GM12875 (cell line): Measurements from ENCODE around the gene RNF220.
A peak's percentile ranks its signal among the peaks of the same experiment; 100 is the strongest.

ENCODE experiments used
- H3K4me3 ChIP-seq: one replicate; pipeline ENCODE4 v1.5.1; 2011; ENCODE audit warnings: low read depth, low read length, control low read depth
- CTCF ChIP-seq: IDR thresholded peaks from 2 replicates; pipeline ENCODE4 v1.5.1; 2011; ENCODE audit warnings: low read depth, mild to moderate bottlenecking, control low read depth, inconsistent platforms, low read length, moderate library complexity, borderline replicate concordance; ENCODE audit not compliant: insufficient read depth

RNF220 gene

GRCh38 chr1:44367944-44368343 lies 37.1 kb upstream of the RNF220 start:
- no peak for TF ChIP-seq CTCF
- H3K4me3 ChIP-seq: no peak overlapping the region

DNA sequence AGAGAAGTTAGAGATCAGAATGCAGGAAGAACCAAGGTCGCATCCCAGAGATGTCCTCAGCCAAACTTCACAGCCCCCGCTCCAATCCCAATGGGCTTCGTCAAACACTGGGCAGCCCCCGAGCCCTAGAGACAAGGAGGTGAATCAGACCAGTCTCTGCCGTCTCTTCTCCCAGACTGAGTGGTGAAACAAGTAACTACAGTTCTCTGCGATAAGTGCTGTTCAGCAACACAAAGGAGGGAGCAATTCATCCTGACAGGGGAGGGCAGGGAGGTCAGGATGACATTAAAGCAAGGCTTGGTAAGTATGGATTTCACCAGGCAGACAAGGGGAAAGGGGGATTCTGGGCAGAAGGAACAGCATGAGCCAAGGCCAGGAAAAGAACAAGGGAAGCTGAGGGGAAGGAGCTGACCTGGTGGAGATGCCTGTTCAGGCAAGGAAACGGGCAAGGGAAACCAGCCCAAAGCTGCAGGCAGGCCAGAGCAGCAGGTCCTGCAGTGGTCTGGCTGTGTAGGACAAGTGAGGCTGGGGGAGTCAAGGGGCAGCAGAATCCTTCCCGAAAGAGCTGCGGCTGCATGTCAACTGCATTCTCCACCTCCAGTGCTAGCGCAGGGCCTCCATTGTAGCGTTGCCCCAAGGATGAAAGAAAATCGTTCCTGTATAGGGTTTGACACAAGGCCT lies 36.4 kb upstream of the RNF220 start:
- TF ChIP-seq CTCF: no peak
- H3K4me3 ChIP-seq: no peak overlapping the region

- no peak for TF ChIP-seq CTCF
- no peak overlapping the region for H3K4me3 ChIP-seq
Measured at GRCh38 chr1:44371206-44371605, 33.8 kb upstream of the RNF220 start.

- TF ChIP-seq CTCF: no peak
- no peak overlapping the region for H3K4me3 ChIP-seq
Measured at GRCh38 chr1:44375547-44375946, 29.5 kb upstream of the RNF220 start.

DNA sequence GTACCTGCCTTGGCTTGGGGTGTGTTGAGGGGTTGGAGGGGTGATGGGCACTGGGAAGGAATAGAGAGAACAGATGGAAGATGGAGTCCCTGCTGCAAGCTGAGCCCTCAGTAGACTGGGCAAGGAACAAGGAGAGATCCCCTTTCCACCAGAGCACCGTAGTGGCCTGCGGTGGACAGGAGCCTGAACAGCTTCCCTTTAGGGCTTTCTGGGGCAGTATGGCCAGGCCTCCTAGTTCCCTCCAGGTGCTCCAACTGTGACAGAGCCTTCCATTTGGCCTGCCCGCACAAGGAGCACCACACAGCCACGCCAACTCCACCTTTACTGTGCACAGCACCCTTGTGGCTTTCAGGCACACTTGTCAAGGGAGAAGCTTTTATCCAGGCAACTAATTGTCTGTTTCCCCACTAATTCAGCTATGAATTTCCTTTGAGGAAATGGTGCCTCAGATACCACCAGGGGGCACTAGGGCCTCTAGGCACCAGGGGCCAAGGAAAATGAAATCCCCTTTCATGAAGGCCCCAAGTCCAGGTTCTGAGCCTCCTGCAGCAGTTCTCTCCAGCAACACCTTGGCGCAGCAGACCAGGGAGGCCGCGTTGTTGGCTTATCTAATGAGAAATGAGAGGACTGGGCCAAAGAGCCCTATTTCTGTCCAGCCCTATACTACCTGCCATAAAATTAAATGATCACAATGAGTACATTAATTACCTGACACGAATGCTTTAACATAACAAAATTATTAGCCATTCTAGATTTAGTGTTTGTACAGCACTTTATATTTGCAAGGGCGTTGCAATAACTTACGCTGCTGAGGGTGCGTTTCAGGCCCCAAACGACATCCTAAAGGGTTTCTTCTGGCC lies 26.9 kb upstream of the RNF220 start:
- TF ChIP-seq CTCF: peak; percentile 68
- H3K4me3 ChIP-seq: no peak overlapping the region

DNA sequence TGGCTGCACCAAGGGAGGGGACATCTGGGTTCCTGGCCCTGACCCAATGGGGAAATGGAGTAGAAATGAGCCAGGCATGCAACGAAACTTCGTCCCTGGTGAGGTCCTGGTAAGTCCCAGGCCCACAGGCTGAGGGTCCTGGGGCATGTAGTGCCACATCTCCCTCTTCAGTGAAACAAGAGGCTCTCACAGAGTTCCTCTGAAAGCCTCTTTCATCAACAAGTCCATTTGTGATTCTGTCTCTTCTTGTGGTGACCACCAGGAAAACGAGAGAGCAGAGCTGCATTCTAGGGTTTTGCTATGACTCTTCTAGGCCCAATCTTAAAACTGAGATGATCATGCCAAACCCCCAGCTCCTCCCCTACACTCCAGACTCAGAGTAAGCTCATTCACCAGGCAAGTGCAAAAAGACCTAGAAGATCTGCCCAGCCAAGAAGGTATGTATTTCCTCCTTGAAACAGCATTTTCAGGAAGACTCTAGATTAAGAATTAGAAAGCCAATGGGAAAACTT lies 24.3 kb upstream of the RNF220 start:
- no peak for TF ChIP-seq CTCF
- H3K4me3 ChIP-seq: no peak overlapping the region
